Measurements from ENCODE around the gene DNAJA2. TPM values are rescaled to one million over a fixed set of nuclear protein-coding genes. Genes with fewer than 3 reads are reported as not detected.
A peak's percentile ranks its signal among the peaks of the same experiment; 100 is the strongest.

DNAJA2 gene
- total RNA-seq, 1 donor from 2014 or later: 76.1 TPM

DNA sequence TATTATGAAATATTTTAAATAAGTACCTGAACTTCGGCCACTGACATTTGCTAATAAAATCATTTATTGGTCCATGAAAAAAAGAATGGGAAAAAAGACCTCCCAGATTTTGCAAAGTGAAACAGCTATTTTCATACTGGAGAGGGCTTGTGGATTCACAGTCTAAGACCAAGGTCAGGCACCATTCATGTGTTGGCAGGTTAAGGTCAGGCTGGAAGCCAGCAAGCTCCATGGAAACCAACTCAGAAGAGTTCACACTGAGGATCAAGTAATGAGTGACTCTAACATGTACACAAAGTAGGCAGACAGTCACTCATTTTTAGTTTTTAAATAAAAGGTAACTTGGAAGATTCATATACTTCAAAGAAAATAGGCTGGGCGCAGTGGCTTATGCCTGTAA is 3.4 kb downstream of the DNAJA2 start:
- H3K27ac Mint-ChIP-seq (ENCODE audit: unreplicated experiment): no peak overlapping the region
- H3K36me3 Mint-ChIP-seq (ENCODE audit: low read depth, unreplicated experiment): peaks cover 13% of the 10 kb centered on the region
- no peak overlapping the region for H3K27ac ChIP-seq (ENCODE audit: low read depth, low read length)
- no peak for DNase-seq (ENCODE audit: low read depth)
- H3K4me3 ChIP-seq (ENCODE audit: insufficient read depth, low read depth, low read length): no peak overlapping the region
- H4K20me1 ChIP-seq (ENCODE audit: insufficient read depth, low read length): peaks cover 62% of the 10 kb centered on the region
- H2AFZ ChIP-seq (ENCODE audit: low read depth, low read length): no peak overlapping the region
- H3K27me3 ChIP-seq (ENCODE audit: insufficient read depth, low read length): no peaks in the 10 kb centered on the region
- no peaks in the 10 kb centered on the region for H3K9me3 ChIP-seq (ENCODE audit: insufficient read depth, low read depth, low read length)
- peaks cover 15% of the 10 kb centered on the region for H3K4me1 ChIP-seq (ENCODE audit: insufficient read depth, low read length)
- TF ChIP-seq, protein P1, sequence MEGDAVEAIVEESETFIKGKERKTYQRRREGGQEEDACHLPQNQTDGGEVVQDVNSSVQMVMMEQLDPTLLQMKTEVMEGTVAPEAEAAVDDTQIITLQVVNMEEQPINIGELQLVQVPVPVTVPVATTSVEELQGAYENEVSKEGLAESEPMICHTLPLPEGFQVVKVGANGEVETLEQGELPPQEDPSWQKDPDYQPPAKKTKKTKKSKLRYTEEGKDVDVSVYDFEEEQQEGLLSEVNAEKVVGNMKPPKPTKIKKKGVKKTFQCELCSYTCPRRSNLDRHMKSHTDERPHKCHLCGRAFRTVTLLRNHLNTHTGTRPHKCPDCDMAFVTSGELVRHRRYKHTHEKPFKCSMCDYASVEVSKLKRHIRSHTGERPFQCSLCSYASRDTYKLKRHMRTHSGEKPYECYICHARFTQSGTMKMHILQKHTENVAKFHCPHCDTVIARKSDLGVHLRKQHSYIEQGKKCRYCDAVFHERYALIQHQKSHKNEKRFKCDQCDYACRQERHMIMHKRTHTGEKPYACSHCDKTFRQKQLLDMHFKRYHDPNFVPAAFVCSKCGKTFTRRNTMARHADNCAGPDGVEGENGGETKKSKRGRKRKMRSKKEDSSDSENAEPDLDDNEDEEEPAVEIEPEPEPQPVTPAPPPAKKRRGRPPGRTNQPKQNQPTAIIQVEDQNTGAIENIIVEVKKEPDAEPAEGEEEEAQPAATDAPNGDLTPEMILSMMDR (IDR thresholded peaks at IDR 0.05; ENCODE audit: insufficient read depth, low read depth, low read length): no peak
- TF ChIP-seq EZH2 (IDR thresholded peaks at IDR 0.05; ENCODE audit: insufficient read depth, low read length): no peak
- peaks cover 77% of the 10 kb centered on the region for H3K79me2 ChIP-seq (ENCODE audit: insufficient read depth, low read length)
- H3K4me2 ChIP-seq (ENCODE audit: low read length): no peak overlapping the region
- no peak for FAIRE-seq
- no peaks in the 10 kb centered on the region for H3K9me3 Mint-ChIP-seq (ENCODE audit: unreplicated experiment)
- no peak overlapping the region for H3K4me3 Mint-ChIP-seq (ENCODE audit: unreplicated experiment)
- H3K36me3 ChIP-seq (ENCODE audit: insufficient read depth, low read length): peaks cover 40% of the 10 kb centered on the region
- H3K4me1 Mint-ChIP-seq (ENCODE audit: low read depth, unreplicated experiment): peaks cover 11% of the 10 kb centered on the region
- H3K27me3 Mint-ChIP-seq (ENCODE audit: low read depth, unreplicated experiment): no peaks in the 10 kb centered on the region
- H3K9ac ChIP-seq (ENCODE audit: low read length): no peak overlapping the region

- peak overlapping the region; percentile 18 for H3K27ac Mint-ChIP-seq (ENCODE audit: unreplicated experiment)
- H3K79me2 ChIP-seq (ENCODE audit: insufficient read depth, low read length): peaks cover 90% of the 10 kb centered on the region
- no peak overlapping the region for H3K4me3 Mint-ChIP-seq (ENCODE audit: unreplicated experiment)
These were observed 5.4 kb downstream of the DNAJA2 start for GRCh38 chr16:46968063-46968435.

GRCh38 chr16:46962629-46963028 is 10.8 kb downstream of the DNAJA2 start:
- peaks cover 75% of the 10 kb centered on the region for H3K79me2 ChIP-seq (ENCODE audit: insufficient read depth, low read length)
- H3K9me3 Mint-ChIP-seq (ENCODE audit: unreplicated experiment): no peaks in the 10 kb centered on the region
- peaks cover 18% of the 10 kb centered on the region for H3K36me3 Mint-ChIP-seq (ENCODE audit: low read depth, unreplicated experiment)
- H2AFZ ChIP-seq (ENCODE audit: low read depth, low read length): no peak overlapping the region
- DNase-seq (ENCODE audit: low read depth): no peak
- no peak overlapping the region for H3K4me3 ChIP-seq (ENCODE audit: insufficient read depth, low read depth, low read length)
- H3K4me1 ChIP-seq (ENCODE audit: insufficient read depth, low read length): no peaks in the 10 kb centered on the region
- H3K27me3 ChIP-seq (ENCODE audit: insufficient read depth, low read length): no peaks in the 10 kb centered on the region
- no peaks in the 10 kb centered on the region for H3K9me3 ChIP-seq (ENCODE audit: insufficient read depth, low read depth, low read length)
- peaks cover 67% of the 10 kb centered on the region for H3K36me3 ChIP-seq (ENCODE audit: insufficient read depth, low read length)
- no peak overlapping the region for H3K27ac Mint-ChIP-seq (ENCODE audit: unreplicated experiment)
- H3K4me2 ChIP-seq (ENCODE audit: low read length): no peak overlapping the region
- no peaks in the 10 kb centered on the region for H3K27me3 Mint-ChIP-seq (ENCODE audit: low read depth, unreplicated experiment)
- H4K20me1 ChIP-seq (ENCODE audit: insufficient read depth, low read length): peaks cover 68% of the 10 kb centered on the region
- no peak for FAIRE-seq
- no peak overlapping the region for H3K9ac ChIP-seq (ENCODE audit: low read length)
- H3K27ac ChIP-seq (ENCODE audit: low read depth, low read length): no peak overlapping the region
- peaks cover 14% of the 10 kb centered on the region for H3K4me1 Mint-ChIP-seq (ENCODE audit: low read depth, unreplicated experiment)
- no peak overlapping the region for H3K4me3 Mint-ChIP-seq (ENCODE audit: unreplicated experiment)
- TF ChIP-seq, protein P1 (IDR thresholded peaks at IDR 0.05; ENCODE audit: insufficient read depth, low read depth, low read length): no peak
- no peak for TF ChIP-seq EZH2 (IDR thresholded peaks at IDR 0.05; ENCODE audit: insufficient read depth, low read length)

More at GRCh38 chr16:46968063-46968435, 5.4 kb downstream of the DNAJA2 start:
- no peak for TF ChIP-seq EZH2 (IDR thresholded peaks at IDR 0.05; ENCODE audit: insufficient read depth, low read length)
- TF ChIP-seq, protein P1 (IDR thresholded peaks at IDR 0.05; ENCODE audit: insufficient read depth, low read depth, low read length): no peak
- peaks cover 52% of the 10 kb centered on the region for H3K36me3 ChIP-seq (ENCODE audit: insufficient read depth, low read length)
- no peak for DNase-seq (ENCODE audit: low read depth)
- no peak overlapping the region for H3K9ac ChIP-seq (ENCODE audit: low read length)
- no peaks in the 10 kb centered on the region for H3K27me3 ChIP-seq (ENCODE audit: insufficient read depth, low read length)
- no peak overlapping the region for H3K4me2 ChIP-seq (ENCODE audit: low read length)
- Mint-ChIP-seq H3K36me3 (ENCODE audit: low read depth, unreplicated experiment) (peaks cover 18% of the 10 kb centered on the region), H3K4me1 (ENCODE audit: low read depth, unreplicated experiment) (peaks cover 11% of the 10 kb centered on the region), H3K9me3 (ENCODE audit: unreplicated experiment) (no peaks in the 10 kb centered on the region), H3K27me3 (ENCODE audit: low read depth, unreplicated experiment) (no peaks in the 10 kb centered on the region)
- FAIRE-seq: no peak
- H4K20me1 ChIP-seq (ENCODE audit: insufficient read depth, low read length): peaks cover 75% of the 10 kb centered on the region
- H3K9me3 ChIP-seq (ENCODE audit: insufficient read depth, low read depth, low read length): no peaks in the 10 kb centered on the region
- no peak overlapping the region for H3K4me3 ChIP-seq (ENCODE audit: insufficient read depth, low read depth, low read length)
- H2AFZ ChIP-seq (ENCODE audit: low read depth, low read length): no peak overlapping the region
- no peak overlapping the region for H3K27ac ChIP-seq (ENCODE audit: low read depth, low read length)
- H3K4me1 ChIP-seq (ENCODE audit: insufficient read depth, low read length): peaks cover 6% of the 10 kb centered on the region
